Measurements from ENCODE around the gene HGFAC. TPM values are rescaled to one million over a fixed set of nuclear protein-coding genes. Genes with fewer than 3 reads are reported as not detected.

HGFAC gene
- total RNA-seq, 1 experiment from 2014 or later = 0.20 TPM

GRCh38 chr4:3469386-3470243, 27.8 kb downstream of the HGFAC start:
- Mint-ChIP-seq H3K4me1 (peaks cover 5% of the 10 kb centered on the region; the same call in 1 of the 2 replicates), H3K9me3 (no peaks in the 10 kb centered on the region), H3K4me3 (no peak overlapping the region), H3K36me3 (no peaks in the 10 kb centered on the region), H3K27ac (no peak overlapping the region), H3K27me3 (ENCODE audit: low read depth) (peaks cover 38% of the 10 kb centered on the region)
- ChIA-PET CTCF (interaction anchor here (1.3 to 3.7 kb wide), 2 partner anchors 11 to 151 kb away, joined by 5 to 48 read pairs; no protein-coding TSS in a partner anchor), POLR2A (no interaction called here)
- no peak for ATAC-seq
- TF ChIP-seq FOXP1 (CRISPR knock-in tag; IDR thresholded peaks at IDR 0.05; ENCODE audit: borderline replicate concordance) (no peak), ZNF532 (CRISPR knock-in tag; IDR thresholded peaks at IDR 0.05; ENCODE audit: borderline replicate concordance) (no peak)
- no peak for DNase-seq (ENCODE audit: low spot score)

GRCh38 chr4:3470244-3471097, 28.7 kb downstream of the HGFAC start:
- Mint-ChIP-seq H3K36me3 (no peaks in the 10 kb centered on the region), H3K27me3 (ENCODE audit: low read depth) (peaks cover 39% of the 10 kb centered on the region), H3K9me3 (no peaks in the 10 kb centered on the region), H3K27ac (no peak overlapping the region), H3K4me3 (no peak overlapping the region), H3K4me1 (peaks cover 5% of the 10 kb centered on the region; the same call in 1 of the 2 replicates)
- TF ChIP-seq ERG (CRISPR knock-in tag; IDR thresholded peaks at IDR 0.05) (no peak), ATF3 (CRISPR knock-in tag; conservative IDR thresholded peaks at IDR 0.05) (no peak), PREB (CRISPR knock-in tag; IDR thresholded peaks at IDR 0.05; ENCODE audit: borderline replicate concordance) (no peak), TEAD4 (CRISPR knock-in tag; IDR thresholded peaks at IDR 0.05) (no peak)
- ChIA-PET CTCF (interaction anchor here (0.7 to 3.7 kb wide), 3 partner anchors 10 to 152 kb away, joined by 5 to 48 read pairs (median 6); no protein-coding TSS in a partner anchor), POLR2A (no interaction called here)
- DNase-seq (ENCODE audit: low spot score) = no peak
- ATAC-seq = no peak

GRCh38 chr4:3471098-3471760, 29.5 kb downstream of the HGFAC start:
- Mint-ChIP-seq H3K27me3 (ENCODE audit: low read depth) (peaks cover 34% of the 10 kb centered on the region), H3K36me3 (no peaks in the 10 kb centered on the region), H3K9me3 (no peaks in the 10 kb centered on the region), H3K27ac (no peak overlapping the region), H3K4me3 (no peak overlapping the region), H3K4me1 (peaks cover 5% of the 10 kb centered on the region; the same call in 1 of the 2 replicates)
- ChIA-PET CTCF (interaction anchor here (0.6 to 3.7 kb wide), 3 partner anchors 10 to 28 kb away, joined by 6 to 48 read pairs (median 6); no protein-coding TSS in a partner anchor), POLR2A (no interaction called here)
- ATAC-seq (no peak), DNase-seq (ENCODE audit: low spot score) (no peak)
- TF ChIP-seq JAZF1 (CRISPR knock-in tag; IDR thresholded peaks at IDR 0.05) (no peak), TEAD4 (CRISPR knock-in tag; IDR thresholded peaks at IDR 0.05) (no peak), NR1H2 (CRISPR knock-in tag; IDR thresholded peaks at IDR 0.05) (no peak), TP53 (CRISPR knock-in tag; IDR thresholded peaks at IDR 0.05) (no peak), ZNF121 (CRISPR knock-in tag; IDR thresholded peaks at IDR 0.05) (no peak), ZBTB43 (CRISPR knock-in tag; IDR thresholded peaks at IDR 0.05) (no peak), MXD4 (CRISPR knock-in tag; IDR thresholded peaks at IDR 0.05; ENCODE audit: borderline replicate concordance) (no peak), PRRX2 (CRISPR knock-in tag; IDR thresholded peaks at IDR 0.05) (no peak), ZNF423 (CRISPR knock-in tag; IDR thresholded peaks at IDR 0.05) (no peak), ZNF219 (CRISPR knock-in tag; IDR thresholded peaks at IDR 0.05; ENCODE audit: borderline replicate concordance) (no peak), E2F1 (CRISPR knock-in tag; IDR thresholded peaks at IDR 0.05) (no peak), IRF1 (CRISPR knock-in tag; IDR thresholded peaks at IDR 0.05) (no peak)

Data from WTC11 (cell line).